K562 (cell line): ENCODE results near the gene UTP20. TPM values are rescaled to one million over a fixed set of nuclear protein-coding genes. Genes with fewer than 3 reads are reported as not detected.

Source experiments
- ATAC-seq: fragments of 200-7000 bp; cut with Tn5 transposase; 3 replicates; pipeline ENCODE4 v1.9.1; 2020; ENCODE audit warnings: moderate library complexity
- BruUV-seq: library from RNA; stranded (reverse); fragments of 400-500 nt; replicated peaks from 2 replicates; lab custom pipeline; 2021; lab: Mats Ljungman, UMichigan
- CTCF ChIA-PET: fragments of 300-600 bp; formaldehyde crosslinking; extraction: SDS; loops from one replicate; lab custom pipeline; 2021; ENCODE audit warnings: low intra/inter-chr PET ratio; lab: Yijun Ruan, JAX
- POLR2A ChIA-PET: fragments of 300-600, 350-650 bp; sonication (Branson Sonifier 250); formaldehyde crosslinking; extraction: SDS; loops from one replicate; lab custom pipeline; 2021; ENCODE audit warnings: antibody characterized with exemption, inconsistent platforms; lab: Yijun Ruan, JAX
- DNase-seq, 4 experiments: peaks; one replicate each; pipeline versions ENCODE4 v3.0.0 to v3.0.0-alpha.2; 2011 to 2018; ENCODE audit warnings: low spot score in 3 of 4, mixed read lengths in 3 of 4; ENCODE audit errors: extremely low read depth in 1 of 4
- FAIRE-seq: peaks from 2 replicates; lab custom pipeline; 2011; peaks lifted over from hg19 to GRCh38; lab: Jason Lieb, UNC
- H2AFZ ChIP-seq: 2 replicates; pipeline ENCODE4 v1.6.0; 2011; ENCODE audit warnings: low read depth, low read length, control low read depth, inconsistent platforms
- H3K27ac ChIP-seq: fragments of 200-600 bp; 3 replicates; pipeline ENCODE4 v1.8.0; 2011; ENCODE audit warnings: low read depth, mild to moderate bottlenecking, control low read depth, inconsistent platforms, low read length, moderate library complexity, mixed read lengths; ENCODE audit errors: extremely low read depth
- H3K27me3 ChIP-seq, 2 experiments: fragments of 300-600 bp in 1 of 2; 2 replicates in 1 of 2; 3 replicates in 1 of 2; pipeline versions ENCODE4 v1.6.0 to v1.8.0; 2011; ENCODE audit warnings: inconsistent platforms in 2 of 2, low read length in 2 of 2, mild to moderate bottlenecking in 1 of 2, mixed read lengths in 1 of 2, moderate library complexity in 1 of 2; ENCODE audit not compliant: control insufficient read depth in 2 of 2, insufficient read depth in 2 of 2
- H3K36me3 ChIP-seq: fragments of 300-600 bp; 3 replicates; pipeline ENCODE4 v1.8.0; 2011; ENCODE audit warnings: mild to moderate bottlenecking, low read length, inconsistent platforms; ENCODE audit not compliant: control insufficient read depth, insufficient read depth
- H3K4me1 ChIP-seq, 2 experiments: fragments of 200-600 bp in 1 of 2; replicated peaks in 1 of 2; 2 replicates in 1 of 2; 3 replicates in 1 of 2; pipeline versions ENCODE4 v1.5.1 to v1.8.0; 2011; ENCODE audit warnings: inconsistent platforms in 2 of 2, low read length in 2 of 2, mild to moderate bottlenecking in 1 of 2, mixed read lengths in 1 of 2, moderate library complexity in 1 of 2; ENCODE audit not compliant: control insufficient read depth in 2 of 2, insufficient read depth in 2 of 2
- H3K4me2 ChIP-seq: 2 replicates; pipeline ENCODE4 v1.6.1; 2011; ENCODE audit warnings: low read length, control low read depth, inconsistent platforms, mixed read lengths; ENCODE audit not compliant: insufficient read depth
- H3K4me3 ChIP-seq: fragments of 200-600 bp; sonication (generic), shearing (Covaris generic); 2 replicates; pipeline ENCODE4 v1.5.1; 2016; ENCODE audit warnings: control low read depth, inconsistent platforms
- H3K79me2 ChIP-seq: fragments of 200-600 bp; 3 replicates; pipeline ENCODE4 v1.8.0; 2011; ENCODE audit warnings: low read length, inconsistent platforms; ENCODE audit not compliant: control insufficient read depth, insufficient read depth
- H3K9ac ChIP-seq, 2 experiments: 2 replicates each; pipeline versions ENCODE4 v1.6.0 to v1.6.1; 2011; ENCODE audit warnings: low read depth in 2 of 2, low read length in 2 of 2, control low read depth in 1 of 2, inconsistent platforms in 1 of 2, mild to moderate bottlenecking in 1 of 2, mixed read lengths in 1 of 2; ENCODE audit not compliant: insufficient read depth in 1 of 2
- H3K9me1 ChIP-seq: one replicate; pipeline ENCODE4 v1.6.0; 2011; ENCODE audit warnings: inconsistent platforms, mild to moderate bottlenecking, low read length, moderate library complexity; ENCODE audit not compliant: control insufficient read depth, insufficient read depth
- H3K9me3 ChIP-seq: replicated peaks from 2 replicates; pipeline ENCODE4 v1.5.1; 2011; ENCODE audit warnings: low read depth, low read length, inconsistent platforms; ENCODE audit not compliant: control insufficient read depth, insufficient read depth
- H4K20me1 ChIP-seq: replicated peaks from 2 replicates; pipeline ENCODE4 v1.6.1; 2011; ENCODE audit warnings: low read length, inconsistent platforms, mixed read lengths; ENCODE audit not compliant: control insufficient read depth, insufficient read depth
- BRD9 ChIP-seq: fragments of 450-650 bp; IDR thresholded peaks from 2 replicates; pipeline ENCODE4 v1.6.1; 2018; ENCODE audit warnings: low read depth; ENCODE audit not compliant: partially characterized antibody
- CSDE1 ChIP-seq, 2 experiments: fragments of 450-650 bp; IDR thresholded peaks; 2 replicates each; pipeline ENCODE4 v1.6.1; 2016; ENCODE audit warnings: mild to moderate bottlenecking in 1 of 2
- FOXA3 ChIP-seq, 2 experiments: fragments of 450-650 bp in 1 of 2; sonication (generic) in 1 of 2; formaldehyde crosslinking; IDR thresholded peaks in 1 of 2; conservative IDR thresholded peaks in 1 of 2; 2 replicates each; pipeline versions ENCODE4 v1.4.0 to v1.8.0; 2020 to 2022; ENCODE audit warnings: mild to moderate bottlenecking in 2 of 2, missing genetic modification reagents in 1 of 2
- HDAC3 ChIP-seq: fragments of 450-650 bp; IDR thresholded peaks from 2 replicates; pipeline ENCODE4 v1.6.1; 2018; ENCODE audit warnings: borderline replicate concordance, mild to moderate bottlenecking, moderate library complexity; ENCODE audit not compliant: partially characterized antibody
- MBD2 ChIP-seq: sonication (generic); IDR thresholded peaks from 2 replicates; pipeline ENCODE4 v1.6.1; 2016; ENCODE audit warnings: low read depth, borderline replicate concordance
- NBN ChIP-seq: fragments of 450-650 bp; IDR thresholded peaks from 2 replicates; pipeline ENCODE4 v1.6.1; 2016; ENCODE audit warnings: low read depth, mild to moderate bottlenecking
- PHTF2 ChIP-seq: fragments of 250-450 bp; sonication (Bioruptor Pico); IDR thresholded peaks from 2 replicates; pipeline ENCODE4 v1.5.0; 2021; ENCODE audit warnings: mild to moderate bottlenecking
- RBM15 ChIP-seq: fragments of 200-400 bp; formaldehyde crosslinking; IDR thresholded peaks from 2 replicates; pipeline ENCODE4 v1.6.1; 2018; ENCODE audit warnings: mild to moderate bottlenecking, low read length, moderate library complexity; ENCODE audit not compliant: insufficient read depth
- TAF1 ChIP-seq: IDR thresholded peaks from 2 replicates; pipeline ENCODE4 v1.6.1; 2011; ENCODE audit warnings: mild to moderate bottlenecking, low read length, moderate library complexity; ENCODE audit not compliant: insufficient read depth, control insufficient read depth, severe bottlenecking; ENCODE audit errors: extremely low read depth
- TEAD1 ChIP-seq, 2 experiments: fragments of 450-650 bp in 1 of 2; sonication (generic) in 1 of 2; formaldehyde crosslinking; IDR thresholded peaks; 2 replicates each; pipeline versions ENCODE4 v1.4.0 to v1.8.0; 2020 to 2022; ENCODE audit warnings: mild to moderate bottlenecking in 2 of 2, missing genetic modification reagents in 1 of 2
- ZNF146 ChIP-seq: IDR thresholded peaks from one replicate; pipeline ENCODE4 v1.6.1; 2018; ENCODE audit warnings: missing compliant biosample characterization; ENCODE audit not compliant: unreplicated experiment
- ZNF75A ChIP-seq: fragments of 450-650 bp; formaldehyde crosslinking; IDR thresholded peaks from 2 replicates; pipeline ENCODE4 v1.4.0; 2020; ENCODE audit warnings: mild to moderate bottlenecking
- WGBS: fragments of 100-300 bp; shearing (Covaris generic); methylation state at CpG from one replicate; pipeline ENCODE4 v1.1.6; 2016; ENCODE audit warnings: low coverage, mixed read lengths; ENCODE audit not compliant: insufficient coverage; ENCODE audit errors: missing lambda C conversion rate; 5-methylcytosine and 5-hydroxymethylcytosine counted together
- in situ Hi-C: fragments of 300-500 bp; cut with MboI; formaldehyde crosslinking; loops from 4 replicates; pipeline ENCODE4 v1.15.0; 2018; ENCODE audit warnings: inconsistent platforms, mixed read lengths
- intact Hi-C: fragments of 100-400 bp; cut with micrococcal nuclease; formaldehyde crosslinking; loops from 2 replicates; pipeline ENCODE4 v1.14.2; 2022
- polyA plus RNA-seq, 8 experiments: library from polyadenylated mRNA; depleted of rRNA in 4 of 8; stranded (reverse) in 5 of 8; unstranded in 3 of 8; fragments of >200 nt; fragmentation: Nextera tagmentation in 2 of 8; fragmentation: Illumina TruSeq in 1 of 8; extraction: Ambion mirVana in 2 of 8; extraction: Trizol in 1 of 8; gene quantifications; 2 replicates each; pipeline versions ENCODE4 v1.2.1 to v1.2.3, GENCODE V29; 2011 to 2014; ENCODE audit warnings: inconsistent platforms in 1 of 8, missing spikeins in 1 of 8
- total RNA-seq, 7 experiments: library from RNA; depleted of rRNA in 6 of 7; stranded (reverse); fragments of >200 nt in 6 of 7; fragmentation: Illumina TruSeq in 2 of 7; extraction: Trizol in 2 of 7; gene quantifications; 2 replicates each; pipeline versions ENCODE4 v1.2.1 to v1.2.3, GENCODE V29; 2011 to 2021; ENCODE audit warnings: low replicate concordance in 1 of 7
- TF ChIP-seq, protein P1 (sequence below): sonication (generic); formaldehyde crosslinking; IDR thresholded peaks from 2 replicates; pipeline ENCODE4 v1.8.1; 2022; ENCODE audit warnings: missing genetic modification reagents
- TF ChIP-seq, protein P2 (sequence below): sonication (generic); formaldehyde crosslinking; IDR thresholded peaks from 2 replicates; pipeline ENCODE4 v1.8.0; 2022; ENCODE audit warnings: missing genetic modification reagents, mild to moderate bottlenecking, borderline replicate concordance
- TF ChIP-seq, protein P3 (sequence below): fragments of 450-650 bp; IDR thresholded peaks from 2 replicates; pipeline ENCODE4 v1.6.1; 2017; ENCODE audit warnings: antibody characterized with exemption, mild to moderate bottlenecking

The UTP20 gene
- total and polyA plus RNA-seq, 9 of the 15 experiments (the other 6 are each of a cell fraction or from before 2014, with no cell fraction given) = 4.3 to 41.3 (median 20.7) TPM

DNA sequence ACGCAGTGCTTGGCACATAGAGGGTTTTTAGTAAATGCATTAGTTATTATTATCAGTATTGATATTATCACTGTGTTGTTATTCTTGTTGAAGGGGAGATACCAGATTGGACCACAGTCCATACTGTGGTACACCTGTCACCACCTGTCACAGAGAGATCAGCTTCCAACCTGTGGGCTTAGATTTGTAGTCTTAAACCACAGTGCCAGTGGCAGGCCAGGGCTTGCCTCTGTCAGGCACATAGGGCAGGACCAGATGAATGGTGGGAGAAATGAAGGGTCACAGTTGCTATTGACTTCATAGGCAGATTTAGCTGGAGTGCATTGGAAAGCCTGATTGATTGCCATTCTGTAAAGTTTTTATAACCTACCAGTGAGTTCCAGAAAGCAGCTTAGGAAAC lies 92.5 kb downstream of the UTP20 start (continued):
- TF ChIP-seq, protein P1, sequence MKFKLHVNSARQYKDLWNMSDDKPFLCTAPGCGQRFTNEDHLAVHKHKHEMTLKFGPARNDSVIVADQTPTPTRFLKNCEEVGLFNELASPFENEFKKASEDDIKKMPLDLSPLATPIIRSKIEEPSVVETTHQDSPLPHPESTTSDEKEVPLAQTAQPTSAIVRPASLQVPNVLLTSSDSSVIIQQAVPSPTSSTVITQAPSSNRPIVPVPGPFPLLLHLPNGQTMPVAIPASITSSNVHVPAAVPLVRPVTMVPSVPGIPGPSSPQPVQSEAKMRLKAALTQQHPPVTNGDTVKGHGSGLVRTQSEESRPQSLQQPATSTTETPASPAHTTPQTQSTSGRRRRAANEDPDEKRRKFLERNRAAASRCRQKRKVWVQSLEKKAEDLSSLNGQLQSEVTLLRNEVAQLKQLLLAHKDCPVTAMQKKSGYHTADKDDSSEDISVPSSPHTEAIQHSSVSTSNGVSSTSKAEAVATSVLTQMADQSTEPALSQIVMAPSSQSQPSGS = no peak
- TF ChIP-seq, protein P2, sequence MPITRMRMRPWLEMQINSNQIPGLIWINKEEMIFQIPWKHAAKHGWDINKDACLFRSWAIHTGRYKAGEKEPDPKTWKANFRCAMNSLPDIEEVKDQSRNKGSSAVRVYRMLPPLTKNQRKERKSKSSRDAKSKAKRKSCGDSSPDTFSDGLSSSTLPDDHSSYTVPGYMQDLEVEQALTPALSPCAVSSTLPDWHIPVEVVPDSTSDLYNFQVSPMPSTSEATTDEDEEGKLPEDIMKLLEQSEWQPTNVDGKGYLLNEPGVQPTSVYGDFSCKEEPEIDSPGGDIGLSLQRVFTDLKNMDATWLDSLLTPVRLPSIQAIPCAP (CRISPR knock-in tag) = no peak
- TF ChIP-seq BRD9 = no peak
- no peak for TF ChIP-seq RBM15
- TF ChIP-seq CSDE1 (IDR thresholded peaks at IDR 0.05) = no peak
- TF ChIP-seq, all 486 proteins: peak for 0

DNA sequence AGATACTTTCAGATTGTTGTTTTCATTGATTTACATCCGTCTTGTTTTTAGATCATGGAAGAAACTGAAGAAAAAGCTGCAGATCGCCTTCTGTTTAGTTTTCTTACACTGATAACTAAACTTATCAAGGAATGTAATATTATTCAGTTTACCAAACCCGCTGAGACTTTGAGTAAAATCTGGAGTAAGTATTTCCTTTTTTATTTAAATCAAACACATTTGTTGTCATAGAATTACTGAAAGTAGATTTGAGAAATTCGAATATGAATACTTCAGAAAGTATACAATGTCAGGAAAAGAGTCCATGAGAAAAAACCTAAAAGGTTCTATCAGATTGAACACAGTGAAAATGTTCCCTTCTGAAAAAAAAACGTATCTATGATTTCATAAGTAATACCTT lies 95.7 kb downstream of the UTP20 start:
- H3K36me3 ChIP-seq = peaks cover 80% of the 10 kb centered on the region
- H3K27me3 ChIP-seq = no peaks in the 10 kb centered on the region
- no peaks in the 10 kb centered on the region for H3K9me1 ChIP-seq
- H3K79me2 ChIP-seq = no peaks in the 10 kb centered on the region
- no peaks in the 10 kb centered on the region for H4K20me1 ChIP-seq
- 62% methylated on average over 5 of the region's 5 CpGs for WGBS
- no TSS peak for BruUV-seq
- no peak overlapping the region for H3K27ac ChIP-seq
- in situ Hi-C loops (no loop called here), intact Hi-C loops (no loop called here)
- no peaks in the 10 kb centered on the region for H3K9me3 ChIP-seq
- no peak overlapping the region for H3K4me3 ChIP-seq
- ChIA-PET CTCF (no interaction called here), POLR2A (no interaction called here)
- H3K4me1 ChIP-seq = no peaks in the 10 kb centered on the region
- DNase-seq (no peak), FAIRE-seq (peak; percentile 37), ATAC-seq (no peak)
- H3K4me2 ChIP-seq = no peak overlapping the region
- TF ChIP-seq CSDE1 (IDR thresholded peaks at IDR 0.05) (no peak), NBN (no peak), ZNF75A (CRISPR knock-in tag) (no peak), PHTF2 (CRISPR knock-in tag) (no peak), FOXA3 (CRISPR knock-in tag; conservative IDR thresholded peaks at IDR 0.05 in 1 of 2, IDR thresholded peaks at IDR 0.05 in 1 of 2) (no peak), HDAC3 (no peak), ZNF146 (CRISPR knock-in tag) (no peak), TAF1 (no peak), MBD2 (no peak), TEAD1 (CRISPR knock-in tag; IDR thresholded peaks at IDR 0.05) (no peak)
- TF ChIP-seq, protein P3, sequence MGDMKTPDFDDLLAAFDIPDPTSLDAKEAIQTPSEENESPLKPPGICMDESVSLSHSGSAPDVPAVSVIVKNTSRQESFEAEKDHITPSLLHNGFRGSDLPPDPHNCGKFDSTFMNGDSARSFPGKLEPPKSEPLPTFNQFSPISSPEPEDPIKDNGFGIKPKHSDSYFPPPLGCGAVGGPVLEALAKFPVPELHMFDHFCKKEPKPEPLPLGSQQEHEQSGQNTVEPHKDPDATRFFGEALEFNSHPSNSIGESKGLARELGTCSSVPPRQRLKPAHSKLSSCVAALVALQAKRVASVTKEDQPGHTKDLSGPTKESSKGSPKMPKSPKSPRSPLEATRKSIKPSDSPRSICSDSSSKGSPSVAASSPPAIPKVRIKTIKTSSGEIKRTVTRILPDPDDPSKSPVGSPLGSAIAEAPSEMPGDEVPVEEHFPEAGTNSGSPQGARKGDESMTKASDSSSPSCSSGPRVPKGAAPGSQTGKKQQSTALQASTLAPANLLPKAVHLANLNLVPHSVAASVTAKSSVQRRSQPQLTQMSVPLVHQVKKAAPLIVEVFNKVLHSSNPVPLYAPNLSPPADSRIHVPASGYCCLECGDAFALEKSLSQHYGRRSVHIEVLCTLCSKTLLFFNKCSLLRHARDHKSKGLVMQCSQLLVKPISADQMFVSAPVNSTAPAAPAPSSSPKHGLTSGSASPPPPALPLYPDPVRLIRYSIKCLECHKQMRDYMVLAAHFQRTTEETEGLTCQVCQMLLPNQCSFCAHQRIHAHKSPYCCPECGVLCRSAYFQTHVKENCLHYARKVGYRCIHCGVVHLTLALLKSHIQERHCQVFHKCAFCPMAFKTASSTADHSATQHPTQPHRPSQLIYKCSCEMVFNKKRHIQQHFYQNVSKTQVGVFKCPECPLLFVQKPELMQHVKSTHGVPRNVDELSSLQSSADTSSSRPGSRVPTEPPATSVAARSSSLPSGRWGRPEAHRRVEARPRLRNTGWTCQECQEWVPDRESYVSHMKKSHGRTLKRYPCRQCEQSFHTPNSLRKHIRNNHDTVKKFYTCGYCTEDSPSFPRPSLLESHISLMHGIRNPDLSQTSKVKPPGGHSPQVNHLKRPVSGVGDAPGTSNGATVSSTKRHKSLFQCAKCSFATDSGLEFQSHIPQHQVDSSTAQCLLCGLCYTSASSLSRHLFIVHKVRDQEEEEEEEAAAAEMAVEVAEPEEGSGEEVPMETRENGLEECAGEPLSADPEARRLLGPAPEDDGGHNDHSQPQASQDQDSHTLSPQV = no peak
- H2AFZ ChIP-seq = no peak overlapping the region
- no peak overlapping the region for H3K9ac ChIP-seq
